CD4-positive, CD25-positive, alpha-beta regulatory T cell (primary cell): ENCODE results near the gene IQCC. TPM values are rescaled to one million over a fixed set of nuclear protein-coding genes. Genes with fewer than 3 reads are reported as not detected.

Source experiments
- ATAC-seq, 2 donors: fragments of 150-1000 bp; cut with Tn5 transposase; one replicate each; pipeline ENCODE4 v1.10.0; 2021; ENCODE audit warnings: low read depth in 2 of 2, moderate number of reproducible peaks in 2 of 2, moderate library complexity in 1 of 2
- DNase-seq, 3 donors: peaks; one replicate each; pipeline versions ENCODE4 v3.0.0 to v3.0.0-alpha.2; 2012 to 2022; ENCODE audit warnings: mixed read lengths in 1 of 3
- H3K27ac ChIP-seq: one replicate; pipeline ENCODE4 v1.7.0; 2013; ENCODE audit warnings: mild to moderate bottlenecking, low read length; ENCODE audit not compliant: insufficient read depth, poor library complexity, severe bottlenecking
- H3K27me3 ChIP-seq: one replicate; pipeline ENCODE4 v1.7.0; 2013; ENCODE audit warnings: low read length; ENCODE audit not compliant: control insufficient read depth, insufficient read depth
- H3K36me3 ChIP-seq: one replicate; pipeline ENCODE4 v1.7.0; 2013; ENCODE audit warnings: mild to moderate bottlenecking, low read length, moderate library complexity; ENCODE audit not compliant: control insufficient read depth, insufficient read depth
- H3K4me1 ChIP-seq: 2 replicates; pipeline ENCODE4 v1.7.0; 2013; ENCODE audit warnings: mild to moderate bottlenecking, low read length; ENCODE audit not compliant: insufficient read depth, control insufficient read depth, poor library complexity, severe bottlenecking
- H3K4me3 ChIP-seq: one replicate; pipeline ENCODE4 v1.7.0; 2013; ENCODE audit warnings: low read depth, mild to moderate bottlenecking, low read length, moderate library complexity
- H3K9me3 ChIP-seq, 2 experiments: 1 replicate in 1 of 2; 2 replicates in 1 of 2; pipeline ENCODE4 v1.7.0; 2013; ENCODE audit warnings: low read length in 2 of 2, mild to moderate bottlenecking in 1 of 2, moderate library complexity in 1 of 2; ENCODE audit not compliant: control insufficient read depth in 2 of 2
- H3K27ac Mint-ChIP-seq, 3 donors: one replicate each; pipeline ENCODE4 v1.8.0; 2020 to 2022; ENCODE audit warnings: mild to moderate bottlenecking in 3 of 3, mixed read lengths in 3 of 3, moderate library complexity in 2 of 3
- H3K27me3 Mint-ChIP-seq: one replicate; pipeline ENCODE4 v1.8.0; 2022; ENCODE audit warnings: mild to moderate bottlenecking, mixed read lengths
- H3K36me3 Mint-ChIP-seq: one replicate; pipeline ENCODE4 v1.8.0; 2020; ENCODE audit warnings: mixed read lengths
- H3K4me1 Mint-ChIP-seq, 4 donors: one replicate each; pipeline ENCODE4 v1.8.0; 2020 to 2022; ENCODE audit warnings: mixed read lengths in 4 of 4, mild to moderate bottlenecking in 1 of 4
- H3K4me3 Mint-ChIP-seq, 4 donors: one replicate each; pipeline ENCODE4 v1.8.0; 2020 to 2022; ENCODE audit warnings: mild to moderate bottlenecking in 4 of 4, mixed read lengths in 4 of 4, moderate library complexity in 3 of 4
- H3K9me3 Mint-ChIP-seq, 7 donors: one replicate each; pipeline ENCODE4 v1.8.0; 2020 to 2022; ENCODE audit warnings: mixed read lengths in 7 of 7, mild to moderate bottlenecking in 3 of 7, moderate library complexity in 2 of 7
- polyA plus RNA-seq, 4 donors: library from polyadenylated mRNA; unstranded; fragments of 300-500 nt; fragmentation: Illumina TruSeq; gene quantifications; one replicate each; pipeline ENCODE4 v1.2.3, GENCODE V29; 2021
- total RNA-seq: library from RNA; stranded (reverse); gene quantifications from one replicate; pipeline ENCODE4 v1.2.3, GENCODE V29; 2022

The IQCC gene
- total and polyA plus RNA-seq, 5 donors from 2014 or later, result 0.68 to 2.7 (median 1.6) TPM

DNA sequence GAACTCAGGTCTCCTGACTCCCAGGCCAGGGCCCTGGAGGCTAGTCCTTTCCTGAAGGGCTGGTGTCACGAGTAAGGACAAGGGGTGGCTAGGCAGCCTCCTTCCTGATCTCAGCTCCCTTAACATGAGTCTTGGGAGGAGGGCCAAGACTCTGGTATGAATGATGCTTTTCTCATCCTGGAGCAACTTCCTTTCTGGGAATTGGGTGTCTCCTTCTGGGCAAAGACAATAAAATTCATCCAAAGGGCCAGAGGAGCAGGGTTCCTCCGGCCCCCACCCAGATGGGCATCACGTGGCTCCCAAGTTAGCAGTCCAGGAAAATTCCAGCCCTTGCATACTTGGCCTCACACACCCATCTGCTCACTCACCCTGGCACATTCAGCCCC is 41.4 kb downstream of the IQCC start, which contains the start of gene FAM167B:
FAM167B (plus strand) TSS at position 335 of the 386 bp plus-strand sequence. CDS start 200 bp downstream, outside the sequence.
- H3K4me1 ChIP-seq, result peaks cover 48% of the 10 kb centered on the region
- ATAC-seq, result no peak
- Mint-ChIP-seq H3K4me3 (peak within 1 kb of the TSS; percentile 77 to 90 (median 84)), H3K27me3 (no peaks in the 10 kb centered on the region), H3K36me3 (peaks cover 7% of the 10 kb centered on the region), H3K4me1 (peaks cover 9 to 61% (median 24%) of the 10 kb centered on the region in 4 donors), H3K27ac (peak within 1 kb of the TSS; percentile 94 to 97 (median 96)), H3K9me3 (peaks cover 0 to 4% (median 0%) of the 10 kb centered on the region in 7 donors)
- peak within 1 kb of the TSS; percentile 94 for H3K27ac ChIP-seq
- H3K27me3 ChIP-seq, result no peaks in the 10 kb centered on the region
- no peaks in the 10 kb centered on the region for H3K36me3 ChIP-seq
- no peaks in the 10 kb centered on the region for H3K9me3 ChIP-seq
- H3K4me3 ChIP-seq, result peak within 1 kb of the TSS; percentile 30
- DNase-seq, result no peak

DNA sequence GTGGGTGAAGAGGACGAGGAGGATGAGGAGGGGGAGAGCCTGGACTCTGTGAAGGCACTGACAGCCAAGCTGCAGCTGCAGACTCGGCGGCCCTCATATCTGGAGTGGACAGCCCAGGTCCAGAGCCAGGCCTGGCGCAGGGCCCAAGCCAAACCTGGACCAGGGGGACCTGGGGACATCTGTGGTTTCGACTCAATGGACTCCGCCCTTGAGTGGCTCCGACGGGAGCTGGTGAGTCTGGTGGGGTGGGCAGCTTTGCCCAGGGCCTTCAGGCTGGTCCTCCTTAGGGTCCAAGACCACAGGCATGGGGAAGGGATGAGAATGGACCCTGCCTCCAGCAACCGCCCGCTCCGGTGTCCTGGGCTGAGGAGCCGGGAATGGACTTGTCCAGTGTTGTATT is 42.0 kb downstream of the IQCC start:
- Mint-ChIP-seq H3K27me3 (no peaks in the 10 kb centered on the region), H3K4me1 (peaks cover 9 to 57% (median 22%) of the 10 kb centered on the region in 4 donors), H3K9me3 (peaks cover 0 to 4% (median 0%) of the 10 kb centered on the region in 7 donors), H3K36me3 (peaks cover 12% of the 10 kb centered on the region), H3K27ac (peak overlapping the region; percentile 94 to 97 (median 96)), H3K4me3 (peak overlapping the region in 2 of 4 donors; percentile 88 to 90)
- Histone ChIP-seq H3K36me3 (no peaks in the 10 kb centered on the region), H3K9me3 (no peaks in the 10 kb centered on the region), H3K27me3 (no peaks in the 10 kb centered on the region), H3K27ac (peak overlapping the region; percentile 94), H3K4me3 (no peak overlapping the region), H3K4me1 (peaks cover 48% of the 10 kb centered on the region)
- no peak for DNase-seq
- no peak for ATAC-seq

DNA sequence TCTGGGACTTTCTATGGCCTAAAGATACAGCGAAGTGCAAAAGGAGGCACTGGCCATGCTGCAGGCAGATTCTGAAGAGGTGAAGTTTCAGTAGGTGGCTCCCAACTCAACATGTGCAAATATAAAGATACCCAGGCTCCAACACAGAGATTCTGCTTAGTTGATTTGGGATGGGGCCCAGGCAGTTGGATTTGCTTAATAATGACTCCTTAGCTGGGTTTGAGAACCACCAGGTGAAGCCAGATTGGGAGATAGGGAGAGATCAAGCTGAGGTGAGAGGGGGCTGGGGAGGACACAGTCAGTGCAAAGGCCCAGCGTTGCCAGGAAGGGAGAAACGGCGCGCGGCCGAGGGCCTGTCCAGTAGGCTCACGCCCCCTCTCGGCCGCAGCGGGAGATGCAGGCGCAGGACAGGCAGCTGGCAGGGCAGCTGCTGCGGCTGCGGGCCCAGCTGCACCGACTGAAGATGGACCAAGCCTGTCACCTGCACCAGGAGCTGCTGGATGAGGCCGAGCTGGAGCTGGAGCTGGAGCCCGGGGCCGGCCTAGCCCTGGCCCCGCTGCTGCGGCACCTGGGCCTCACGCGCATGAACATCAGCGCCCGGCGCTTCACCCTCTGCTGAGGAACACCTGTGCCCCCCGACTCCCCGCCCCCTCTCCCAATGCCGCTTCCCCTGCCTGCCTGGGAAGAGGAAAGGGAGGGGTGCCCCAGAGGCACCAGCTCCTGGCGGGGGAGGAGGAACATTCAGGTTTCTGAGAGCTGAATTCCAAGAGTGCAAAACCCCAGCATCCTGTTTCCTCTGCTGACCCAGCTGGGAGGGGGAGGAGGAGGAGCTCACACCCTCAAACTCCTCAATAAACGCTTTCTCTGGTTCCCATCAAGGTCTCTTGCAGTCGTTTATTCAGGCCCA is 42.8 kb downstream of the IQCC start:
- peaks cover 0 to 5% (median 0%) of the 10 kb centered on the region in 7 donors for H3K9me3 Mint-ChIP-seq
- peak; percentile 7 to 9 for ATAC-seq
- peak overlapping the region; percentile 76 to 100 (median 90) for H3K4me3 Mint-ChIP-seq
- H3K27me3 Mint-ChIP-seq, result no peaks in the 10 kb centered on the region
- Histone ChIP-seq H3K36me3 (no peaks in the 10 kb centered on the region), H3K27ac (peak overlapping the region; percentile 94), H3K4me3 (peak overlapping the region; percentile 44), H3K4me1 (peaks cover 52% of the 10 kb centered on the region), H3K9me3 (no peaks in the 10 kb centered on the region), H3K27me3 (no peaks in the 10 kb centered on the region)
- peak overlapping the region; percentile 92 to 99 (median 99) for H3K27ac Mint-ChIP-seq
- peak; percentile 68 to 79 (median 68) for DNase-seq
- H3K36me3 Mint-ChIP-seq, result peaks cover 18% of the 10 kb centered on the region
- peaks cover 9 to 55% (median 20%) of the 10 kb centered on the region in 4 donors for H3K4me1 Mint-ChIP-seq

DNA sequence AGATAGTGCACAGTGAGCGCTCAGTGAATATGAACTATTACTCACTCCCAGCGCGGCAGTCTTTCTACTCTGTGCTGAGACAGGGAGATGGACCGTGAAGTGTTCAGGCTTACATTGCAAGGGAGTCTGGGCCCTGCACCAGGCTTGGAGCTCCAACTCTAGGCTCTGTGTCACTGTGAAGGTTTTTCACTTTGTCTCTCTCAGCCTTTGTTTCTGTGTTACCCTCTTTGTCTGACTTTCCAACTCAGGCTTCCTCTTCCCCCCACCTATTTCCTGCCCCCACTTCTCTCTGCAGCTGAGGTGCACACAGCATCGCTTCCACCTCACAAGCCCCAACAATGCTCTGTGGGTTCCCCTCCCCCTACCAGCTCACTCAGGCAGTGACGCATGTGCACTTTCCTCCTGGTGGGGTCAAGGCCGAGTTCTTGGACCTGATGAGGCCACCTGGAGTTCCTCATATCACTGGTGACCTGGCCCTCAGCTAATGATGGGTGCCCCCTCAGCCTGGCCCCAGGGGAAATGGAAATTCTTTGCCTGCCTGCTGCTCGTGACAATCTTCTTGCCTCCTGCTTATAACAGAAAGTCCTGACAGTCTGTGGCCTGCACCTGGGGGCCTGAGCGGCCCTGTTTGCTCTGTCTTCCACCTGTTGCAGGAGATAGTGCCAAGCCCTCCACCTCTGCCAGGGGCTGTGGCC is 44.5 kb downstream of the IQCC start:
- Histone ChIP-seq H3K27ac (peak overlapping the region; percentile 94), H3K27me3 (no peaks in the 10 kb centered on the region), H3K9me3 (no peaks in the 10 kb centered on the region), H3K36me3 (no peaks in the 10 kb centered on the region), H3K4me3 (peak overlapping the region; percentile 99), H3K4me1 (peaks cover 69% of the 10 kb centered on the region)
- H3K36me3 Mint-ChIP-seq, result peaks cover 24% of the 10 kb centered on the region
- H3K27ac Mint-ChIP-seq, result peak overlapping the region; percentile 99 to 100 (median 99)
- peaks cover 0 to 5% (median 0%) of the 10 kb centered on the region in 7 donors for H3K9me3 Mint-ChIP-seq
- no peaks in the 10 kb centered on the region for H3K27me3 Mint-ChIP-seq
- peak; percentile 81 to 84 for ATAC-seq
- peak overlapping the region; percentile 97 to 100 (median 99) for H3K4me3 Mint-ChIP-seq
- peaks cover 9 to 56% (median 30%) of the 10 kb centered on the region in 4 donors for H3K4me1 Mint-ChIP-seq
- DNase-seq, result peak; percentile 75 to 95 (median 89)

DNA sequence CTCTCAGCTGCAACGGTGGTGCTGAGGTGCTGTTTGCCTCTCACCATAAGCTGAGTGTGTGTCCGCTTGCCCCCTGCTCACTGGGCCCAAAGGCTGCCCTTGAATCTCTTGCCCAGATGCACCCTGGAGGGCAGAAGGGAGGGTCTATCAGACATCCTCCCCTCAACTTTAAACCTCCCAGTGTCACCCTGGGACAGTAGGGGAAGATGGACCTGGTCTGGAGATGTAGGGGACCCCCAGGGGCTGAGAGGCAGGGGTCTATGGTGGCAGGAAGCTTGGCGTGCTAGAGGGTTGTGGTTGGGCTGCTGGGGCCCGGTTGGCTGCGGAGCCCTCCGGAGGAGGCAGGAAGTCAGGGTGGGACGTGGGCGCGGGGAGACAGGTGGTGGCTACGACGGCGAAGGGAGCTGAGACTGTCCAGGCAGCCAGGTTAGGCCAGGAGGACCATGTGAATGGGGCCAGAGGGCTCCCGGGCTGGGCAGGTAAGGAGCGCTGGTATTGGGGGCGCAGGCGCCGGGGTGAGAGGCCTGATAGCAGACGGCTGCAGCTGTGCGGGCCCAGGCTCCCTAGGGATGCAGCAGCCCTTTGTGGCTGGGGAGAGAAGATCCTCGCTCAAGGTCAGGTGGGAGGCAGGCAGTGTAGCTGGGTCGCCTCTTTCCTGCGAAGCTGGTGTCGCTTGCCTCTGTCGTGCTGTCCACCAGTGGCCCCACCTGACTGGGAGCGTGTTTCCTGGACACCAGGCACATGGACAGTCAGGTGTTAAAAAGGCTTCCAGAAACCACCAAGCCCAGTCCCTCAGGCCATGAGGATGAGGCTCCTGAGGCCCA is 45.6 kb downstream of the IQCC start, which contains the start of gene LCK:
LCK (plus strand) TSS at position 373 of the 824 bp plus-strand sequence. CDS start 23,065 bp downstream, outside the sequence.
- Mint-ChIP-seq H3K4me3 (peak within 1 kb of the TSS; percentile 97 to 100 (median 99)), H3K4me1 (peaks cover 13 to 56% (median 32%) of the 10 kb centered on the region in 4 donors), H3K27ac (peak within 1 kb of the TSS; percentile 99 to 100 (median 99)), H3K27me3 (no peaks in the 10 kb centered on the region), H3K36me3 (peaks cover 24% of the 10 kb centered on the region), H3K9me3 (peaks cover 0 to 5% (median 0%) of the 10 kb centered on the region in 7 donors)
- Histone ChIP-seq H3K27me3 (no peaks in the 10 kb centered on the region), H3K36me3 (no peaks in the 10 kb centered on the region), H3K27ac (peak within 1 kb of the TSS; percentile 94), H3K4me1 (peaks cover 80% of the 10 kb centered on the region), H3K9me3 (no peaks in the 10 kb centered on the region), H3K4me3 (peak within 1 kb of the TSS; percentile 99)
- ATAC-seq, result peak; percentile 21 to 35
- DNase-seq, result peak; percentile 40 to 87 (median 67)

DNA sequence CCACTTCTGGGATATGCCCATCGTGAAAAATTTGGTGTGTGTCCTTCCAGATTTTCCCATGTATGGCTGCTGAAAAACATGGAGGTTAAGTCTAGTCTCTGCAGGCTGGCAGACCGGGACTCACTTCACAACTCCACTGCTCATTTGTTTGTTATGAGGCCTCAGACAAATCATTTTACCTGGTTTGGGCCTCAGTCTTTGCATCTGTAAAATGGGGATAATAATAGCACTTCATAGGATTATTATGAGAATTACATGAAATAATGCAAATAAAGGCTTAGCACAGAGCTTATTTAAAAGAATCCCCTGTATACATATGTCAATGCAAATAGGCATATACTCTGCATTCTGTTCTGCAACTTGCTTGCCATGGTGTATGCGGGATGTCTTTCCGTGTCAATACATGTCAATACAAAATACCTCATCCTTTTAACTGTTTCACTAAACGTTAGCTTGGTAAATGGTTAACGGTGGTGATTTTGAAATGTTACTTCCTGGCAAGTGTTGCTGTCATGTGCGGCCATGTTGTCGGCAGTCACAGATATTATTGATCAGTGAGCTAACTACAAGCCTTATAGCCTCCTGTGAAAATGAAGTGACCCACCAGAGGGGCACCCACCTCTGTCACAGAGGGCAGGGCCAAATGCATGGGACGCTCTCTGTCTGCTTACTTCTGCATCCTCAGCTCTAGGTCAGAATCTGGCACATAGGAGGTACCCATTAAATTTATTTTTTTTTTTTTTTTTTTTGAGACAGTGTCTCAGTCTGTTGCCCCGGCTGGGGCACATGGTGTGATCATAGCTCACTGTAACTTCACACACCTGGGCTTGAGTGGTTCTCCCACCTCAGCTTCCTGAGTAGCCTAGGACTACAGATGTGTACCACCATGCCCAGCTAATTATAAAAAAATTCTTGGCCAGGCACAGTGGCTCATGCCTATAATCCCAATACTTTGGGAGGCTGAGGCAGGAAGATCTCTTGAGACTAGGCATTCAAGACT is 49.9 kb downstream of the IQCC start:
- DNase-seq (peak in 2 of 3 donors; percentile 56 to 78), ATAC-seq (peak; percentile 13 to 35)
- Mint-ChIP-seq H3K27me3 (no peaks in the 10 kb centered on the region), H3K4me1 (peaks cover 14 to 50% (median 35%) of the 10 kb centered on the region in 4 donors), H3K4me3 (peak overlapping the region; percentile 87 to 100 (median 98)), H3K36me3 (peaks cover 32% of the 10 kb centered on the region), H3K9me3 (peaks cover 0 to 3% (median 0%) of the 10 kb centered on the region in 7 donors), H3K27ac (peak overlapping the region; percentile 91 to 99 (median 93))
- Histone ChIP-seq H3K4me3 (peak overlapping the region; percentile 99), H3K27ac (peak overlapping the region; percentile 94), H3K27me3 (no peaks in the 10 kb centered on the region), H3K4me1 (peaks cover 83% of the 10 kb centered on the region), H3K36me3 (peaks cover 11% of the 10 kb centered on the region), H3K9me3 (no peaks in the 10 kb centered on the region)
